SU-DHL-6 (cell line): Measurements from ENCODE around the gene CDK4.

ENCODE experiments used
- H2AFZ ChIP-seq: fragments of 200-600 bp; sonication (generic); 2 replicates; pipeline ENCODE4 v1.6.1; 2014; ENCODE audit warnings: low read depth, mild to moderate bottlenecking, moderate library complexity, mixed read lengths, antibody characterized with exemption, low read length; ENCODE audit not compliant: severe bottlenecking
- H3F3A ChIP-seq: fragments of 200-600 bp; shearing (Covaris generic); 2 replicates; pipeline ENCODE4 v1.6.0; 2016; ENCODE audit warnings: antibody characterized with exemption, mild to moderate bottlenecking; ENCODE audit not compliant: insufficient read depth
- H3K27ac ChIP-seq: fragments of 200-600 bp; sonication (generic); 2 replicates; pipeline ENCODE4 v1.5.1; 2016; ENCODE audit warnings: low read depth, mild to moderate bottlenecking, low read length, moderate library complexity, mixed read lengths
- H3K27me3 ChIP-seq: fragments of 200-600 bp; sonication (generic), shearing (Covaris generic); 2 replicates; pipeline ENCODE4 v1.6.0; 2014; ENCODE audit warnings: mild to moderate bottlenecking, low read length
- H3K36me3 ChIP-seq: fragments of 200-600 bp; sonication (generic); 2 replicates; pipeline ENCODE4 v1.6.1; 2014; ENCODE audit warnings: mild to moderate bottlenecking, low read length, mixed read lengths
- H3K4me2 ChIP-seq: fragments of 300-600, 200-600 bp; shearing (Covaris generic), sonication (generic); 2 replicates; pipeline ENCODE4 v1.6.0; 2014; ENCODE audit warnings: low read length, low read depth, mild to moderate bottlenecking; ENCODE audit not compliant: poor library complexity, severe bottlenecking
- H3K4me3 ChIP-seq: fragments of 200-600 bp; sonication (generic); 2 replicates; pipeline ENCODE4 v1.5.1; 2014; ENCODE audit warnings: antibody characterized with exemption, low read length, mild to moderate bottlenecking, mixed read lengths; ENCODE audit not compliant: insufficient read depth, poor library complexity, severe bottlenecking
- H3K79me2 ChIP-seq: fragments of 200-600 bp; sonication (generic); 2 replicates; pipeline ENCODE4 v1.6.1; 2014; ENCODE audit warnings: mild to moderate bottlenecking, low read length, moderate library complexity; ENCODE audit not compliant: insufficient read depth
- H3K9ac ChIP-seq: fragments of 200-600 bp; sonication (generic); 2 replicates; pipeline ENCODE4 v1.7.0; 2014; ENCODE audit warnings: mild to moderate bottlenecking, low read length
- H3K9me2 ChIP-seq: fragments of 200-600 bp; sonication (generic); replicated peaks from 2 replicates; pipeline ENCODE4 v1.6.1; 2014; ENCODE audit warnings: low read length; ENCODE audit not compliant: insufficient read depth
- H3K9me3 ChIP-seq: fragments of 200-600 bp; sonication (generic); 2 replicates; pipeline ENCODE4 v1.6.1; 2014; ENCODE audit warnings: low read length, mixed read lengths; ENCODE audit not compliant: insufficient read depth
- H4K20me1 ChIP-seq: fragments of 200-600 bp; sonication (generic); 2 replicates; pipeline ENCODE4 v1.6.1; 2014; ENCODE audit warnings: low read depth, mild to moderate bottlenecking, antibody characterized with exemption, low read length, moderate library complexity, mixed read lengths
- EZH2phosphoT487 ChIP-seq: fragments of 200-600 bp; sonication (generic), shearing (Covaris generic); conservative IDR thresholded peaks from 2 replicates; pipeline ENCODE4 v1.6.1; 2018; ENCODE audit warnings: mild to moderate bottlenecking, antibody characterized with exemption, low read length, moderate library complexity, mixed read lengths
- TF ChIP-seq, protein P1 (sequence below): fragments of 200-600 bp; sonication (generic); IDR thresholded peaks from one replicate; pipeline ENCODE4 v1.5.1; 2017; ENCODE audit warnings: antibody characterized with exemption, mild to moderate bottlenecking, low read length, moderate library complexity; ENCODE audit not compliant: insufficient read depth, poor library complexity, severe bottlenecking

The CDK4 gene

GRCh38 chr12:57761391-57761998 lies 9.4 kb upstream of the CDK4 start:
- Histone ChIP-seq H3K9me3 (no peaks in the 10 kb centered on the region), H3K27me3 (no peaks in the 10 kb centered on the region), H3K9ac (no peak overlapping the region), H3K36me3 (no peaks in the 10 kb centered on the region), H3K79me2 (no peaks in the 10 kb centered on the region), H3F3A (peaks cover 2% of the 10 kb centered on the region; the same call in 1 of the 2 replicates), H3K27ac (no peak overlapping the region), H3K4me2 (no peak overlapping the region), H2AFZ (no peak overlapping the region), H4K20me1 (peaks cover 8% of the 10 kb centered on the region), H3K9me2 (no peaks in the 10 kb centered on the region), H3K4me3 (no peak overlapping the region)
- TF ChIP-seq, protein P1, sequence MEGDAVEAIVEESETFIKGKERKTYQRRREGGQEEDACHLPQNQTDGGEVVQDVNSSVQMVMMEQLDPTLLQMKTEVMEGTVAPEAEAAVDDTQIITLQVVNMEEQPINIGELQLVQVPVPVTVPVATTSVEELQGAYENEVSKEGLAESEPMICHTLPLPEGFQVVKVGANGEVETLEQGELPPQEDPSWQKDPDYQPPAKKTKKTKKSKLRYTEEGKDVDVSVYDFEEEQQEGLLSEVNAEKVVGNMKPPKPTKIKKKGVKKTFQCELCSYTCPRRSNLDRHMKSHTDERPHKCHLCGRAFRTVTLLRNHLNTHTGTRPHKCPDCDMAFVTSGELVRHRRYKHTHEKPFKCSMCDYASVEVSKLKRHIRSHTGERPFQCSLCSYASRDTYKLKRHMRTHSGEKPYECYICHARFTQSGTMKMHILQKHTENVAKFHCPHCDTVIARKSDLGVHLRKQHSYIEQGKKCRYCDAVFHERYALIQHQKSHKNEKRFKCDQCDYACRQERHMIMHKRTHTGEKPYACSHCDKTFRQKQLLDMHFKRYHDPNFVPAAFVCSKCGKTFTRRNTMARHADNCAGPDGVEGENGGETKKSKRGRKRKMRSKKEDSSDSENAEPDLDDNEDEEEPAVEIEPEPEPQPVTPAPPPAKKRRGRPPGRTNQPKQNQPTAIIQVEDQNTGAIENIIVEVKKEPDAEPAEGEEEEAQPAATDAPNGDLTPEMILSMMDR = no peak
- no peak for TF ChIP-seq EZH2phosphoT487

- peaks cover 10% of the 10 kb centered on the region; the same call in 1 of the 2 replicates for H3F3A ChIP-seq
- H3K4me2 ChIP-seq = no peak overlapping the region
- H3K27me3 ChIP-seq = no peaks in the 10 kb centered on the region
- no peaks in the 10 kb centered on the region for H3K36me3 ChIP-seq
- no peaks in the 10 kb centered on the region for H3K79me2 ChIP-seq
- no peak overlapping the region for H3K4me3 ChIP-seq
- no peak overlapping the region for H3K27ac ChIP-seq
- no peaks in the 10 kb centered on the region for H3K9me2 ChIP-seq
- no peak for TF ChIP-seq EZH2phosphoT487
- TF ChIP-seq, protein P1 = no peak
- H3K9ac ChIP-seq = no peak overlapping the region
- no peaks in the 10 kb centered on the region for H3K9me3 ChIP-seq
- no peak overlapping the region for H2AFZ ChIP-seq
- H4K20me1 ChIP-seq = peaks cover 8% of the 10 kb centered on the region
Measured at GRCh38 chr12:57760347-57760982, 8.4 kb upstream of the CDK4 start.

- no peak overlapping the region for H3K4me3 ChIP-seq
- no peaks in the 10 kb centered on the region for H3K9me3 ChIP-seq
- H4K20me1 ChIP-seq = peaks cover 8% of the 10 kb centered on the region
- no peaks in the 10 kb centered on the region for H3K36me3 ChIP-seq
- no peak for TF ChIP-seq EZH2phosphoT487
- TF ChIP-seq, protein P1 = peak; percentile 61
- no peak overlapping the region for H3K27ac ChIP-seq
- H3F3A ChIP-seq = peaks cover 12% of the 10 kb centered on the region; the same call in 1 of the 2 replicates
- H3K4me2 ChIP-seq = no peak overlapping the region
- no peaks in the 10 kb centered on the region for H3K27me3 ChIP-seq
- no peaks in the 10 kb centered on the region for H3K79me2 ChIP-seq
- no peak overlapping the region for H2AFZ ChIP-seq
- no peak overlapping the region for H3K9ac ChIP-seq
- H3K9me2 ChIP-seq = no peaks in the 10 kb centered on the region
Measured at GRCh38 chr12:57759360-57759980, 7.4 kb upstream of the CDK4 start.
